DMS153 treated with DMSO at 0.1 percent for 48 hours (cell line): Measurements from ENCODE around the gene CIDEB.

ENCODE experiments used
- DNase-seq: peaks from one replicate; lab custom pipeline; 2025; ENCODE audit not compliant: unreplicated experiment; lab: John Stamatoyannopoulos, UW

The CIDEB gene

GRCh38 chr14:24270537-24271133, 37.1 kb downstream of the CIDEB start:
- DNase-seq = no peak

- DNase-seq = no peak
Measured at GRCh38 chr14:24269910-24270536, 37.8 kb downstream of the CIDEB start.

- no peak for DNase-seq
Measured at GRCh38 chr14:24269368-24269767, 38.4 kb downstream of the CIDEB start.

- no peak for DNase-seq
Measured at GRCh38 chr14:24268225-24268624, 39.6 kb downstream of the CIDEB start.

GRCh38 chr14:24267516-24267915, 40.3 kb downstream of the CIDEB start:
- no peak for DNase-seq

- no peak for DNase-seq
Measured at GRCh38 chr14:24266344-24267244, 41.2 kb downstream of the CIDEB start.

GRCh38 chr14:24264298-24264697, 43.5 kb downstream of the CIDEB start:
- no peak for DNase-seq

- DNase-seq = no peak
Measured at GRCh38 chr14:24263848-24264247, 43.9 kb downstream of the CIDEB start.

- DNase-seq = no peak
Measured at GRCh38 chr14:24262821-24263733, 44.7 kb downstream of the CIDEB start, which contains the start of gene TGM1. TSS of gene TGM1 (minus strand) at chr14:24263177. CDS start at chr14:24262352, 825 bp downstream.

- DNase-seq = no peak
Measured at GRCh38 chr14:24261969-24262327, 45.8 kb downstream of the CIDEB start.

- no peak for DNase-seq
Measured at GRCh38 chr14:24261256-24261968, 46.4 kb downstream of the CIDEB start.

- no peak for DNase-seq
Measured at GRCh38 chr14:24260780-24261157, 47.0 kb downstream of the CIDEB start.

GRCh38 chr14:24260026-24260779, 47.6 kb downstream of the CIDEB start:
- DNase-seq = no peak

- DNase-seq = no peak
Measured at GRCh38 chr14:24259282-24260025, 48.3 kb downstream of the CIDEB start.

- no peak for DNase-seq
Measured at GRCh38 chr14:24258548-24259265, 49.1 kb downstream of the CIDEB start.

- no peak for DNase-seq
Measured at GRCh38 chr14:24258119-24258518, 49.7 kb downstream of the CIDEB start.

- no peak for DNase-seq
Measured at GRCh38 chr14:24256960-24257359, 50.8 kb downstream of the CIDEB start.
